ENCODE results near the gene CASZ1. TPM values are rescaled to one million over a fixed set of nuclear protein-coding genes. Genes with fewer than 3 reads are reported as not detected.

CASZ1 gene
- total and polyA plus RNA-seq, 2 donors (not counting 3 experiments of a cell fraction or from before 2014, with no cell fraction given): 1.5 to 5.2 TPM

DNA sequence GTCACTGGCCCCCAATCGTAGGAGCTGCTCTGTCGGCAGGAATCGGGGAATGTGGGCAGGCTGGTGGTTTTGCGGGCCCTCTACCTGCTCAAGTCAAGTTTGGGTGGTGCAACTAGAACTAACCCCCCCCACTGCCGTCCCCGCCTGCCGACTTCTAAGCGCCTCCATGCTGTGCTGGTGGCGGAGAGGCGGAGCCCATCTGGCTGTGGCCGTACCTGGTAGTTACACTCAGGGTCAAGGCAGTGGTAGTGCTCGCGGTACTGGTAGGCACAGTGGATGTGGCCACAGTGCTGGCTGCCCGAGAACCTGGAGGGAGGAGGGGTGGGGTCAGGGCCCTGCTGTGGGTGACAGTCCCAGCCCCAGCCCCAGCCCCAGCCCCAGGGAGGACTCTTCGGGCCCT, 140.0 kb downstream of the CASZ1 start:
- no peak for DNase-seq (ENCODE audit: low read depth, low spot score)
- H3K4me2 ChIP-seq (ENCODE audit: insufficient read depth, low read length): no peak overlapping the region
- no peak for FAIRE-seq
- H2AFZ ChIP-seq (ENCODE audit: low read depth, low read length): no peak overlapping the region
- H3K79me2 ChIP-seq (ENCODE audit: control insufficient read depth, insufficient read depth, low read length): no peaks in the 10 kb centered on the region
- ChIA-PET CTCF (no interaction called here), POLR2A (no interaction called here)
- H3K4me3 ChIP-seq (replicated peaks in 1 of 3; ENCODE audit: insufficient read depth in 1 of 3, low read depth in 1 of 3, low read length in 3 of 3): no peak overlapping the region
- no peak overlapping the region for H3K27ac ChIP-seq (ENCODE audit: insufficient read depth, low read depth, low read length)
- TF ChIP-seq MYC (IDR thresholded peaks at IDR 0.05; ENCODE audit: low read depth, low read length) (no peak), EZH2 (IDR thresholded peaks at IDR 0.05; ENCODE audit: borderline replicate concordance, low read depth, low read length, severe bottlenecking) (no peak), POLR2AphosphoS5 (IDR thresholded peaks at IDR 0.05; ENCODE audit: insufficient read depth, low read depth, low read length) (no peak), JUN (IDR thresholded peaks at IDR 0.05; ENCODE audit: borderline replicate concordance, insufficient read depth, insufficient read length, low read depth) (no peak), GATA2 (IDR thresholded peaks at IDR 0.05; ENCODE audit: insufficient read depth, insufficient read length, low read depth, low read length) (no peak)
- peaks cover 2% of the 10 kb centered on the region for H3K4me1 ChIP-seq (ENCODE audit: control insufficient read depth, extremely low read depth, insufficient read depth, low read length)
- dilution Hi-C loops (cut with MboI; ENCODE audit: extremely low pct_ligation_motif_present, low sequenced_read_pairs) (no loop called here), intact Hi-C loops (cut with micrococcal nuclease) (no loop called here)
- H3K9me3 ChIP-seq (replicated peaks; ENCODE audit: control insufficient read depth, insufficient read depth, low read length): no peaks in the 10 kb centered on the region
- no TSS peak for BruUV-seq (replicated peaks)
- H3K9me1 ChIP-seq (replicated peaks; ENCODE audit: control insufficient read depth, extremely low read depth, insufficient read depth, low read length): no peaks in the 10 kb centered on the region
- H3K36me3 ChIP-seq (ENCODE audit: control insufficient read depth in 2 of 2, extremely low read depth in 1 of 2, insufficient read depth in 2 of 2, low read length in 2 of 2): no peaks in the 10 kb centered on the region
- H4K20me1 ChIP-seq (replicated peaks; ENCODE audit: control insufficient read depth, extremely low read depth, insufficient read depth, low read length): no peaks in the 10 kb centered on the region
- H3K27me3 ChIP-seq (ENCODE audit: control insufficient read depth in 2 of 2, insufficient read depth in 2 of 2, low read length in 2 of 2): no peaks in the 10 kb centered on the region
- no peak overlapping the region for H3K9ac ChIP-seq (replicated peaks; ENCODE audit: extremely low read depth, insufficient read depth, low read length)

DNA sequence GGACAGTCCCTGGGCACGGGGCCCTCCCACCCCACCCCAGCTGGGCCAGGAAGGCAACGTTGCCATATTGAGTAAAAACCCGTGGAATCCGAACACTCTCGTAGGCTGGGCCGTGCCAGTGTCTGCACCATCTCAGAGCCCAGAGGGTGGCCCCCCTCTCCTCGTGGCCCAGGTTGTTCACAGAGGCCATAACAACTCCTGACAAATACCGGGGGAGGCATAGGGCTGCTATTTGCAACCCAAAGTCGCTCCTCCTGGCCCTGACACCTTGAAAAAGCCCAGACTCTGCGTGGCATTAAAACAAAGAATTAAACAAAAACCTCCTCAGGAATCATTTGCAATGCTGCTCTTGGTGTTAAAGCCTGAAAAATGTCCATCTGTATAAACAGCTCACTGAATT, 141.4 kb downstream of the CASZ1 start:
- dilution Hi-C loops (cut with MboI; ENCODE audit: extremely low pct_ligation_motif_present, low sequenced_read_pairs): no loop called here
- DNase-seq (ENCODE audit: low read depth, low spot score) (no peak), FAIRE-seq (no peak)
- no peak for TF ChIP-seq FOS (IDR thresholded peaks at IDR 0.05; ENCODE audit: borderline replicate concordance, insufficient read depth, low read length)
- TF ChIP-seq, protein P1, sequence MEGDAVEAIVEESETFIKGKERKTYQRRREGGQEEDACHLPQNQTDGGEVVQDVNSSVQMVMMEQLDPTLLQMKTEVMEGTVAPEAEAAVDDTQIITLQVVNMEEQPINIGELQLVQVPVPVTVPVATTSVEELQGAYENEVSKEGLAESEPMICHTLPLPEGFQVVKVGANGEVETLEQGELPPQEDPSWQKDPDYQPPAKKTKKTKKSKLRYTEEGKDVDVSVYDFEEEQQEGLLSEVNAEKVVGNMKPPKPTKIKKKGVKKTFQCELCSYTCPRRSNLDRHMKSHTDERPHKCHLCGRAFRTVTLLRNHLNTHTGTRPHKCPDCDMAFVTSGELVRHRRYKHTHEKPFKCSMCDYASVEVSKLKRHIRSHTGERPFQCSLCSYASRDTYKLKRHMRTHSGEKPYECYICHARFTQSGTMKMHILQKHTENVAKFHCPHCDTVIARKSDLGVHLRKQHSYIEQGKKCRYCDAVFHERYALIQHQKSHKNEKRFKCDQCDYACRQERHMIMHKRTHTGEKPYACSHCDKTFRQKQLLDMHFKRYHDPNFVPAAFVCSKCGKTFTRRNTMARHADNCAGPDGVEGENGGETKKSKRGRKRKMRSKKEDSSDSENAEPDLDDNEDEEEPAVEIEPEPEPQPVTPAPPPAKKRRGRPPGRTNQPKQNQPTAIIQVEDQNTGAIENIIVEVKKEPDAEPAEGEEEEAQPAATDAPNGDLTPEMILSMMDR (IDR thresholded peaks at IDR 0.05; ENCODE audit: extremely low read depth in 1 of 2, insufficient read depth in 1 of 2, low read depth in 1 of 2, low read length in 2 of 2): no peak
- no peak for TF ChIP-seq JUN (IDR thresholded peaks at IDR 0.05; ENCODE audit: borderline replicate concordance, insufficient read depth, insufficient read length, low read depth)
- TF ChIP-seq GATA2 (IDR thresholded peaks at IDR 0.05; ENCODE audit: insufficient read depth, insufficient read length, low read depth, low read length): no peak
- no peak for TF ChIP-seq POLR2A (IDR thresholded peaks at IDR 0.05; ENCODE audit: low read depth, low read length)
- no peak for TF ChIP-seq POLR2AphosphoS5 (IDR thresholded peaks at IDR 0.05; ENCODE audit: insufficient read depth, low read depth, low read length)
- TF ChIP-seq MYC (IDR thresholded peaks at IDR 0.05; ENCODE audit: low read depth, low read length): no peak
- TF ChIP-seq, protein P2, sequence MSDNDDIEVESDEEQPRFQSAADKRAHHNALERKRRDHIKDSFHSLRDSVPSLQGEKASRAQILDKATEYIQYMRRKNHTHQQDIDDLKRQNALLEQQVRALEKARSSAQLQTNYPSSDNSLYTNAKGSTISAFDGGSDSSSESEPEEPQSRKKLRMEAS (IDR thresholded peaks at IDR 0.05; ENCODE audit: insufficient read depth, insufficient read length): no peak
- TF ChIP-seq EZH2 (IDR thresholded peaks at IDR 0.05; ENCODE audit: borderline replicate concordance, low read depth, low read length, severe bottlenecking): no peak
- H3K4me3 ChIP-seq (replicated peaks in 1 of 3; ENCODE audit: insufficient read depth in 1 of 3, low read depth in 1 of 3, low read length in 3 of 3): no peak overlapping the region
- no TSS peak for BruUV-seq (replicated peaks)
- intact Hi-C loops (cut with micrococcal nuclease): no loop called here
- peaks cover 2% of the 10 kb centered on the region for H3K4me1 ChIP-seq (ENCODE audit: control insufficient read depth, extremely low read depth, insufficient read depth, low read length)
- no peak overlapping the region for H2AFZ ChIP-seq (ENCODE audit: low read depth, low read length)
- H3K27me3 ChIP-seq (ENCODE audit: control insufficient read depth in 2 of 2, insufficient read depth in 2 of 2, low read length in 2 of 2): no peaks in the 10 kb centered on the region
- ChIA-PET CTCF (no interaction called here), POLR2A (no interaction called here)
- H3K27ac ChIP-seq (ENCODE audit: insufficient read depth, low read depth, low read length): no peak overlapping the region
- H3K79me2 ChIP-seq (ENCODE audit: control insufficient read depth, insufficient read depth, low read length): no peaks in the 10 kb centered on the region
- H3K36me3 ChIP-seq (ENCODE audit: control insufficient read depth in 2 of 2, extremely low read depth in 1 of 2, insufficient read depth in 2 of 2, low read length in 2 of 2): no peaks in the 10 kb centered on the region
- no peak overlapping the region for H3K9ac ChIP-seq (replicated peaks; ENCODE audit: extremely low read depth, insufficient read depth, low read length)
- no peaks in the 10 kb centered on the region for H3K9me3 ChIP-seq (replicated peaks; ENCODE audit: control insufficient read depth, insufficient read depth, low read length)
- no peak overlapping the region for H3K4me2 ChIP-seq (ENCODE audit: insufficient read depth, low read length)
- H3K9me1 ChIP-seq (replicated peaks; ENCODE audit: control insufficient read depth, extremely low read depth, insufficient read depth, low read length): no peaks in the 10 kb centered on the region
- H4K20me1 ChIP-seq (replicated peaks; ENCODE audit: control insufficient read depth, extremely low read depth, insufficient read depth, low read length): no peaks in the 10 kb centered on the region
